ENCODE results near the gene PDILT. TPM values are rescaled to one million over a fixed set of nuclear protein-coding genes. Genes with fewer than 3 reads are reported as not detected.
"Not testable (repeated sequence)": the region's sequence is repeated elsewhere in the genome, so short reads cannot be mapped to it uniquely, and the experiment has no call there.

Gene PDILT
- total and polyA plus RNA-seq, 2 experiments from 2014 or later, result not detected

GRCh38 chr16:20453633-20454032, 49.1 kb upstream of the PDILT start:
- H4K20me1 ChIP-seq (replicated peaks; ENCODE audit: insufficient read depth); DNase-seq (ENCODE audit: low spot score); H3K36me3 Mint-ChIP-seq (ENCODE audit: low read depth); H3K79me2 ChIP-seq (replicated peaks; ENCODE audit: insufficient read depth); H3K9me2 ChIP-seq (ENCODE audit: insufficient read depth); H3K4me1 Mint-ChIP-seq; H3K4me2 ChIP-seq; H3K27ac ChIP-seq (ENCODE audit: low read depth); H3K4me3 Mint-ChIP-seq; H3K4me3 ChIP-seq; H3K27ac Mint-ChIP-seq; ATAC-seq; H3K27me3 ChIP-seq (ENCODE audit: insufficient read depth); H3K9me3 Mint-ChIP-seq; H3K4me1 ChIP-seq (ENCODE audit: insufficient read depth); H3F3A ChIP-seq (replicated peaks; ENCODE audit: low read depth); H2AFZ ChIP-seq; H3K36me3 ChIP-seq (ENCODE audit: insufficient read depth); H3K27me3 Mint-ChIP-seq (ENCODE audit: insufficient read depth, low read depth, poor library complexity): not testable (repeated sequence)

GRCh38 chr16:20451364-20451763, 46.8 kb upstream of the PDILT start, which contains the start of gene ACSM2A:
Gene ACSM2A (plus strand): TSS chr16:20451521. CDS start chr16:20460115, 8,594 bp downstream.
- H3K27me3 ChIP-seq (ENCODE audit: insufficient read depth); H3K4me2 ChIP-seq; H4K20me1 ChIP-seq (replicated peaks; ENCODE audit: insufficient read depth); H3K27ac Mint-ChIP-seq; H3K36me3 ChIP-seq (ENCODE audit: insufficient read depth); DNase-seq (ENCODE audit: low spot score); H3K4me3 ChIP-seq; H3K27ac ChIP-seq (ENCODE audit: low read depth); ATAC-seq; H3K36me3 Mint-ChIP-seq (ENCODE audit: low read depth); H3K79me2 ChIP-seq (replicated peaks; ENCODE audit: insufficient read depth); H3K9me3 Mint-ChIP-seq; H3F3A ChIP-seq (replicated peaks; ENCODE audit: low read depth); H3K27me3 Mint-ChIP-seq (ENCODE audit: insufficient read depth, low read depth, poor library complexity); H3K4me1 Mint-ChIP-seq; H3K4me1 ChIP-seq (ENCODE audit: insufficient read depth); H2AFZ ChIP-seq; H3K4me3 Mint-ChIP-seq; H3K9me2 ChIP-seq (ENCODE audit: insufficient read depth): not testable (repeated sequence)

- not testable (repeated sequence) for H3K27me3 Mint-ChIP-seq (ENCODE audit: insufficient read depth, low read depth, poor library complexity); H3K79me2 ChIP-seq (replicated peaks; ENCODE audit: insufficient read depth); ATAC-seq; H3K27ac ChIP-seq (ENCODE audit: low read depth); H3K9me2 ChIP-seq (ENCODE audit: insufficient read depth); H3K36me3 ChIP-seq (ENCODE audit: insufficient read depth); H3F3A ChIP-seq (replicated peaks; ENCODE audit: low read depth); H3K27me3 ChIP-seq (ENCODE audit: insufficient read depth); H3K4me1 Mint-ChIP-seq; H3K4me2 ChIP-seq; H3K4me3 ChIP-seq; H3K4me3 Mint-ChIP-seq; H3K36me3 Mint-ChIP-seq (ENCODE audit: low read depth); H2AFZ ChIP-seq; DNase-seq (ENCODE audit: low spot score); H3K9me3 Mint-ChIP-seq; H3K4me1 ChIP-seq (ENCODE audit: insufficient read depth); H4K20me1 ChIP-seq (replicated peaks; ENCODE audit: insufficient read depth); H3K27ac Mint-ChIP-seq
These were observed 42.3 kb upstream of the PDILT start for GRCh38 chr16:20446652-20447393.

- not testable (repeated sequence) for H3K9me2 ChIP-seq (ENCODE audit: insufficient read depth); H3K4me3 ChIP-seq; ATAC-seq
These were observed 37.3 kb upstream of the PDILT start for GRCh38 chr16:20441859-20442258.

More at GRCh38 chr16:20441859-20442258, 37.3 kb upstream of the PDILT start:
- H3K27me3 ChIP-seq (ENCODE audit: insufficient read depth); H3K4me1 Mint-ChIP-seq; H3K79me2 ChIP-seq (replicated peaks; ENCODE audit: insufficient read depth); H3K36me3 ChIP-seq (ENCODE audit: insufficient read depth); H3K4me2 ChIP-seq; H3K27ac Mint-ChIP-seq; H3F3A ChIP-seq (replicated peaks; ENCODE audit: low read depth); H3K36me3 Mint-ChIP-seq (ENCODE audit: low read depth); H3K4me3 Mint-ChIP-seq; DNase-seq (ENCODE audit: low spot score); H3K4me1 ChIP-seq (ENCODE audit: insufficient read depth); H3K9me3 Mint-ChIP-seq; H3K27ac ChIP-seq (ENCODE audit: low read depth); H2AFZ ChIP-seq; H4K20me1 ChIP-seq (replicated peaks; ENCODE audit: insufficient read depth); H3K27me3 Mint-ChIP-seq (ENCODE audit: insufficient read depth, low read depth, poor library complexity): not testable (repeated sequence)
